ENCODE results near the gene MGRN1. TPM values are rescaled to one million over a fixed set of nuclear protein-coding genes. Genes with fewer than 3 reads are reported as not detected.

Gene MGRN1
- total RNA-seq, 4 donors from 2014 or later, result 32.5 to 86.4 (median 57.6) TPM

DNA sequence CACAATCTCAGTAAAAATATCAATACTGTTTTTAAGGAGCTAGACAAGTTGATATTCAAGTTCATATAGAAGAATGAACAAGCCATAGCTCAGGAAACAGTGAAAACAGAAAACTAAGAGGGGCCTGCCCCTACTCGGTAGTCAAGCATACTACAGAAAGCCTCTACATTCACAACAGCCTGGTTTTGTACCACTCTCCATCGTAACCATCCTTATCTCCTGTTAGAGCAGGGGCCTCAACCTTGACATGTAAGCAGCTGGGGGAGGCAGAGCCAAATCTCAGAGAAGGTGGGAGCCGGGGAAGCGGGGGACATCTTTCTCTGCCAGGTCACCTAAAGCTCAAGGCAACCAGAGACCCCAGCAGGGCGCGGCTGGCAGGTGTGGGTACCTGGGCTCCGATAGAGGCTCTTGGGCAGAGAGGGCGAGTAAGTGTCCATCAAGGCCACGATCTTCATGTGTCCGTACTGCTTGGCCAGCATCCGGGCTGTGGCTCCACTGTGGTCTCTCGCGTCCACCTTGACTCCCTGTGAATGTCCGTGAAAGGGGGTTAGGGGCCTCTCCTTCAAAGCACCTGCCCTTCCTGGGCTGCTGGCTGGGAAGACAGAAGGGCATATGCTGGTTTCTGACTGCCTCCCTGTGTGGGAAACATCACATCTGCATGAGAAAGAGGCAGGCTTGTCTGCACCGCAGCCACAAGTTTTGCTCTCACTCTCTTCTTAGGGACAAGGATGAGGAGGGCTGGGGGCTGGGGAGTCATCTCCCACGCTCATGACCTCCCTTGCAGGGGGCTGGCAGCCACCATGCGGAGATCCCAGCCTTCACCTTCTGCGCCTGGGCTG lies 89.3 kb downstream of the MGRN1 start:
- Histone ChIP-seq H3K9me3 (no peaks in the 10 kb centered on the region), H3K36me3 (peaks cover 15 to 20% of the 10 kb centered on the region in 2 donors), H3K27me3 (no peaks in the 10 kb centered on the region), H3K27ac (no peak overlapping the region), H3K4me1 (no peaks in the 10 kb centered on the region), H3K4me3 (replicated peaks in 1 of 3) (no peak overlapping the region)
- WGBS, 2 donors, result 86 to 88% methylated on average over 16 to 18 of the region's 18 CpGs
- intact Hi-C loops (cut with DNase I), result no loop called here
- DNase-seq, result no peak
- TF ChIP-seq, protein P1, sequence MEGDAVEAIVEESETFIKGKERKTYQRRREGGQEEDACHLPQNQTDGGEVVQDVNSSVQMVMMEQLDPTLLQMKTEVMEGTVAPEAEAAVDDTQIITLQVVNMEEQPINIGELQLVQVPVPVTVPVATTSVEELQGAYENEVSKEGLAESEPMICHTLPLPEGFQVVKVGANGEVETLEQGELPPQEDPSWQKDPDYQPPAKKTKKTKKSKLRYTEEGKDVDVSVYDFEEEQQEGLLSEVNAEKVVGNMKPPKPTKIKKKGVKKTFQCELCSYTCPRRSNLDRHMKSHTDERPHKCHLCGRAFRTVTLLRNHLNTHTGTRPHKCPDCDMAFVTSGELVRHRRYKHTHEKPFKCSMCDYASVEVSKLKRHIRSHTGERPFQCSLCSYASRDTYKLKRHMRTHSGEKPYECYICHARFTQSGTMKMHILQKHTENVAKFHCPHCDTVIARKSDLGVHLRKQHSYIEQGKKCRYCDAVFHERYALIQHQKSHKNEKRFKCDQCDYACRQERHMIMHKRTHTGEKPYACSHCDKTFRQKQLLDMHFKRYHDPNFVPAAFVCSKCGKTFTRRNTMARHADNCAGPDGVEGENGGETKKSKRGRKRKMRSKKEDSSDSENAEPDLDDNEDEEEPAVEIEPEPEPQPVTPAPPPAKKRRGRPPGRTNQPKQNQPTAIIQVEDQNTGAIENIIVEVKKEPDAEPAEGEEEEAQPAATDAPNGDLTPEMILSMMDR (IDR thresholded peaks at IDR 0.05), result no peak
- TF ChIP-seq POLR2A (IDR thresholded peaks at IDR 0.05), result no peak

DNA sequence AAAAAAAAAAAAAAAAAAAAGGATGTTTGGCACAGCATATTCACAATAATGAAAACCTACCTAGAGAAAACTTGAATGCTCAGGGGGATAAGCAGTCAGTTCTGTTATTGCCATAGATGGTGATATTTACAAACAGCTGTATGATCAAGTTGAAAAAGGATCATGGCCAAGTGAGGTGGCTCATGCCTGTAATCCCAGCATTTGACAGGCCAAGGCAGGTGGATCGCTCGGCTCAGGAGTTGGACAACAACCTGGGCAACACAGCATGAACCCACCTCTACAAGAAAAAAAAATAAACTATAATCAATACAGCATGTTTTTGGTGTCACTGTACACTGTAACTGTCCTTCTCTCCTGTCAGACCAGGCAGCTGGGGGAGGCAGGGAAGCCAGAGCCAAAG lies 90.4 kb downstream of the MGRN1 start:
- WGBS, 2 donors, result 87 to 90% methylated on average over 2 of the region's 2 CpGs
- no peaks in the 10 kb centered on the region for H3K27me3 ChIP-seq
- H3K27ac ChIP-seq, result no peak overlapping the region
- intact Hi-C loops (cut with DNase I), result no loop called here
- no peak overlapping the region for H3K4me3 ChIP-seq (replicated peaks in 1 of 3)
- DNase-seq, result no peak
- TF ChIP-seq, protein P1 (IDR thresholded peaks at IDR 0.05), result no peak
- TF ChIP-seq POLR2A (IDR thresholded peaks at IDR 0.05), result no peak
- no peaks in the 10 kb centered on the region for H3K9me3 ChIP-seq
- no peaks in the 10 kb centered on the region for H3K4me1 ChIP-seq
- peaks cover 15 to 20% of the 10 kb centered on the region in 2 donors for H3K36me3 ChIP-seq

DNA sequence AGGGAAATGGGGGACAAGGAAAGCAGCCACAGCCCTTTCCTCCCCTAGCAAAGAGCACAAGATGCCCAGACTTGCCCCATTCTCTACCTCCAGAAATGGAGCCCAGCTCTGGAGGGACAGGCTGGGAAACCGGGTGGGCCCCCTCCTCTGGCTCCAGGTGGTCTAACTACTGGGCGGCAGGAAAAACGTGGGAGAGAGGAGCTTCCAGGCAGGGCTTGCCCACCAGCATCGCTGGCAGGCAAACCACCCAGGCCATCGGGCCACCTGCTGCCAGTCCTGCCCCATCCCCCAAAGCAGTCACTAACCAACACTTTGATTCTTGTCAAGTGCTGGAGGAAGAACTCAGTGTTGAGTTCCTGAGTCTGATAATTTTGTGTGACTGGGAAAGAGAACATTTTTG lies 93.8 kb downstream of the MGRN1 start:
- Histone ChIP-seq H3K36me3 (peaks cover 10 to 15% of the 10 kb centered on the region in 2 donors), H3K4me1 (no peaks in the 10 kb centered on the region), H3K4me3 (replicated peaks in 1 of 3) (no peak overlapping the region), H3K27ac (no peak overlapping the region), H3K9me3 (no peaks in the 10 kb centered on the region), H3K27me3 (no peaks in the 10 kb centered on the region)
- no peak for TF ChIP-seq POLR2A (IDR thresholded peaks at IDR 0.05)
- TF ChIP-seq, protein P1 (IDR thresholded peaks at IDR 0.05), result no peak
- 71 to 81% methylated on average over 3 to 5 of the region's 5 CpGs for WGBS, 2 donors
- intact Hi-C loops (cut with DNase I), result no loop called here
- no peak for DNase-seq

DNA sequence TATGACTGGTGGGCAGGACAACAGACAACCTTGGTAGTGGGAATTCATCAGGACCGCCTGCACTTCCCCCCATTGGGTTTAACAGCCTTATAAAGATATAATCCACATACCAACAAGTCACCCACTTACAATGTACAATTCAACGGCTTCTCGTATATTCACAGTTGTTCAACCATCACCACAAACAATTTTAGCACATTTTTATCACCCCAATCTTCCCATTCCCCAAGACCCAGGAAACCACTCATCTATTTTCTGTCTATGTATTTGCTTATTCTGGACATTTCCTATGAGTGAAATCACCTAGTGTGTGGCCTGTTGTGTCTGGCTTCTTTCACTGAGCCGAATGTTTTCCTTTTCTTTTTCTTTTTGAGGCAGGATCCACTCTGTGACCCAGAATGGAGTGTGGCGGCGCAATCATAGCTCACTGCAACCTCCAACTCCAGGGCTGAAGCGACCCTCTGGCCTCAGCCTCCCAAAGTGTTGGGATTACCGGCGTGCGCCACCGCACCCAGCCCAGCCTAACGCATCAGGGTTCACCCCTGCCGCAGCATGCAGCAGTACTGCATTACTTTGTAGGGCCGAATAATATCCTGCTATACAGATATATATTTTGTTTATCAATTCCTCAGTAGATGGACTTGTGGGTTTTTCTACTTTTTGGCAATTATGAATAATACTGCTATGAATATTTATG lies 98.6 kb downstream of the MGRN1 start:
- H3K9me3 ChIP-seq, result no peaks in the 10 kb centered on the region
- peaks cover 10 to 15% of the 10 kb centered on the region in 2 donors for H3K36me3 ChIP-seq
- no peak overlapping the region for H3K4me3 ChIP-seq (replicated peaks in 1 of 3)
- WGBS, 2 donors, result 97% methylated on average over 14 of the region's 14 CpGs
- no peak for TF ChIP-seq POLR2A (IDR thresholded peaks at IDR 0.05)
- TF ChIP-seq, protein P1 (IDR thresholded peaks at IDR 0.05), result no peak
- intact Hi-C loops (cut with DNase I), result no loop called here
- H3K4me1 ChIP-seq, result no peaks in the 10 kb centered on the region
- no peak for DNase-seq
- no peak overlapping the region for H3K27ac ChIP-seq
- no peaks in the 10 kb centered on the region for H3K27me3 ChIP-seq
